HL-60/S4 treated with phorbol 12-myristate 13-acetate at 8.2 ng/mL for 4 days and 3 days (cell line): Measurements from ENCODE around the gene MET.

Experiments used
- in situ Hi-C: fragments of 300-500 bp; cut with MboI; formaldehyde crosslinking; loops from 2 replicates; pipeline ENCODE4 v1.15.0; 2022; ENCODE audit warnings: low sequenced_read_pairs

Gene MET

DNA sequence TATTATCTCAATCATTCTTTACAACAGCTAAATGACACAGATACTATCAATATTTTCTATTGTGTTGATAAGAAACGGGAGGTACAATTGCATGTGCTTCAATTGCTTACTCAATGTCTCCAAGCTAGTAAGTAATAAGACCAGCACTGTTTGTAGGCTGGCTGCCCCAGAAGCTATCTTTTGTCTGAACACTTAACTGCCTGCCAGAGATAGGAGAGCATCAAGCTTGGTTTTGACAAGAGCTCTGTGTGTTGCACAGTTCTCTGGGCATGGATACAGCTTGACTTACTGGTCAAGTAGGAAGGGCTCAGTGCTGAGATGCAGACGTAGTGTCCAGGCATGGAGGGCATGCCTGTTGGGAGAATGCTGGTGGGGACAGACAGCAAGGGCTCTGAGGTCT, 164.1 kb downstream of the MET start:
- in situ Hi-C loops = no loop called here

DNA sequence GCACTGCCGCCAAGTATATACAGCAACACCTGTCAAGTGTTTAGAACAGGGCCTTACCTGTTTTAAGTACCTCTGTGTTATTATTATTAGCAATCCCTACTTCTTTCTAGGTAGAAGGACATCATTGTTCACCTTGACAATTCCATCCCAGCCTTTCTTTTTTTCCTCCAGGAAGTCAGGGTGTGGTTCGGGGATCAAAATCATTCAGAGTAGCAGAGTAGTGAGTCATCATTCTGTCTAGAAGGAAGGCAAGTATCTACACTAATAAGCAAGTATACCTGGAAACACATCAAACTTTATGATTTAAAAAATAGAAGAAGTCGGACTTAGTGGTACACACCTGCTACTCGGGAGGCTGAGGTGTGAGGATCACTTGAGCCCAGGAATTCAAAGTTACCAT, 164.9 kb downstream of the MET start:
- in situ Hi-C loops = no loop called here

DNA sequence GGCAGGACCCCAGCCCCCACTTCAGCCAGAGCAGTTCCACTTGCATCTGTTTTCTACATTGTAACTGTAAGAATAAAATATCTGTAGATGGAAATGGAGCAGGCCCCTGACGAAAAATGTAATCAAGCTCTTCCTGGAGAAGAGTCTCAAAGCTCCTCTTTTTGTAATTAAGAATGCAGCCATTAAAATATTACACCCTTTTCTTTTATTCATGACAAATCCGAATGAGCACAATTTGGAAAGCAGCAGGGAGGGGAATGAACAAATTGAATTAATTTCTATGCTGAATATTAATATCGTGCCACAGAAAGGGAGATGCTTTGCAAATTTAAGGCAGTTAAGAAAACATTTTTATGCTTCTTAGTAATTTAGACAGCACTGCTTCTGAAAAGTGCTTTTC, 165.6 kb downstream of the MET start:
- in situ Hi-C loops = no loop called here

DNA sequence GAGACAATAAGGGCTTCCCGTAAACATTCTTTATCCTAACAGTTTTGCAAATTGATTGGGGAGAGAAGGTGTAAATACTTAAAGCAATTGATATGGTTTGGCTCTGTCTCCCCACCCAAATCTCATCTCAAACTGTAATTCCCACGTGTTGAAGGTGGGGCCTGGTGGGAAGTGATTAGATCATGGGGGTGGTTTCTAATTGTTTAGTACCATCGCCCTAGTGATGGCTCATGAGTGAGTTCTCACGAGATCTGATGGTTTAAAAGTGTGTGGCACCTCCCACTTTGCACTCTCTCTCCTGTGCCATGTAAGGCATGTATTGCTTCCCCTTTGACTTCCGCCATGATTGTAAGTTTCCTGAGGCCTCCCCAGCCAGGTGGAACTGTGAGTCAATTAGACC, 168.3 kb downstream of the MET start:
- in situ Hi-C loops = no loop called here

DNA sequence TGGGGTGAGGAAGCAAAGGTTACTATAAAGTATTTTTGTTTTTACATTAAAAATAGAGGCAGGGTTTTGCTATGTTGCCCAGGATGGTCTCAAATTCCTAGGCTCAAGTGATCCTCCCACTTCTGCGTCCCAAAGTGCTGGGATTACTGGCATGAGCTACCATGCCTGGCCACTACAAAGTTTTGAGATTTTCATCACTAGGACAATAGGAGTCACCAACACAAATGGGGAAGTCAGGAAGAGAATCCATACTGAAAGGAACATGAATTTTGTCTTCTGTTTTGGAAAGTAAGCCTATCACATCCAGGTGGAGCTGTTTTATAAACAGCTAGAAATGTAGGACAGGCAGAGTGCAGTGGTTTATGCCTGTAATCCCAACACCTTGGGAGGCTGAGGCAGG, 170.4 kb downstream of the MET start:
- in situ Hi-C loops = no loop called here

DNA sequence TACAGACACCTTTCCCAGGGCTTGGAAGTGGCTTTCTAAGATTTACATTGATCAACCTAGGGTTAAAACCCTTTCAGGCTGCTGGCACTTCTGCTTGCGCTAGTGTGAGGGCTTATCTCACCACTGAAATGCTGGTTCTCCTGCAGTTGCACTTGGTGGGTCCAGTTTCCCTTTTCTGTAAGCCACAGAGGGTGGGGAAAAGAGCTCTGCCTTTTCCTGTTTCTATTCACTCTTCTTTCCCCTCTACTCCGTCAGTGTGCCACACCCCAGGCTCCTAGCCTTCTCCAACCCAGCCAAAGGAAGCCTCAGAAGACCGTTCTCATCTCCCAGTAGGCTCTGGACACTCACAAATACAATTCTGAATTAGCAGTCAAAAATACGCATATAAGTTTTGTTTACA, 171.4 kb downstream of the MET start:
- in situ Hi-C loops = no loop called here
